Tibial nerve (tissue), 3 donors: Measurements from ENCODE around the gene STARD3.

Experiments used
- CTCF ChIP-seq, 5 experiments: fragments of 200-600 bp in 3 of 5; fragments of 450-650 bp in 2 of 5; sonication (generic) in 3 of 5; IDR thresholded peaks; one replicate each; pipeline ENCODE4 v1.5.1; 2016 to 2019; ENCODE audit warnings: antibody characterized with exemption in 5 of 5, mild to moderate bottlenecking in 3 of 5, moderate library complexity in 2 of 5
- POLR2A ChIP-seq, 2 donors: fragments of 450-650 bp; IDR thresholded peaks; one replicate each; pipeline ENCODE4 v1.6.1; 2017; ENCODE audit warnings: antibody characterized with exemption in 2 of 2, mild to moderate bottlenecking in 2 of 2, moderate library complexity in 2 of 2

- TF ChIP-seq POLR2A (IDR thresholded peaks at IDR 0.05) (no peak), CTCF (IDR thresholded peaks at IDR 0.05) (no peak)
These were observed 41.6 kb downstream of the STARD3 start for GRCh38 chr17:39678340-39679116.
